Measurements from ENCODE around the gene OTOA.
"Not testable (repeated sequence)": the region's sequence is repeated elsewhere in the genome, so short reads cannot be mapped to it uniquely, and the experiment has no call there.

OTOA gene

DNA sequence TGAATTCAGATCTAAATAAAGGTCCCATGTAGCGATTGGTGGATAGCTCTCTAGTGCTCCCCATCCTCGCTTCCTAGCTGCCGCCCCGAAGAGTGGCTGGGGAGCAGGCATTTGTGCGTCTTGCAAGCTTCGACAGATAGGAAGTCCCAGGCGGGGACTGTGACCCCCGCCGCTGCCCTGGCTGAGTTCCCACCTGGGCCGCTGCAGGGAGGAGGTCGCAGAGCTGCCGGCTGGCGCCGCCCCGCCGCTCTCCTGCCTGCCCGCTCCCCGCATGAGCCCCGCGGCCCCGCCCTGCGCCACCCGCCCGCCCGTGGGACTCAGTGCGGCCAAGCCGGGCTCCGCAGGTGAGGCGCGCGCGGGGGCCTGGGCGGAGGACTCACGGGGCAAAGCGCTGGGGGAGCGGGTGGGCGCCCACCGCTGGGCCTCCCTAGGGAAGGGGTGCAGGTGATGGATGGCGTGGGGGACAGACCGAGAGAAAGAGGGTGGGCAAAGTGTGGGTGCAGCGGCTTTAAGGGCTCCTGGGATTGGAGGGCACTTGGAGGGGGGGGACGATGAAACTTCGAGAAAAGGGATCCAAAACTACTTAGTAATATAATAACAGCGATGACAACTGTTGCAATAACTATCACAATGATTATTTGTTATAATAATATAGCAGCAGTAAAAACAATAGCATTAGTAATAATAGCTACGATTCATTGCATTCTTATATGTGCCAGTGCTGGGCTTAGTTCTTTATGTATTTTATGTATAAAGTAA, at the start of gene OTOA:
TSS of gene OTOA (plus strand) at position 80 of the 759 bp plus-strand sequence. CDS start 14,547 bp downstream, outside the sequence.
- no peak for DNase-seq

DNA sequence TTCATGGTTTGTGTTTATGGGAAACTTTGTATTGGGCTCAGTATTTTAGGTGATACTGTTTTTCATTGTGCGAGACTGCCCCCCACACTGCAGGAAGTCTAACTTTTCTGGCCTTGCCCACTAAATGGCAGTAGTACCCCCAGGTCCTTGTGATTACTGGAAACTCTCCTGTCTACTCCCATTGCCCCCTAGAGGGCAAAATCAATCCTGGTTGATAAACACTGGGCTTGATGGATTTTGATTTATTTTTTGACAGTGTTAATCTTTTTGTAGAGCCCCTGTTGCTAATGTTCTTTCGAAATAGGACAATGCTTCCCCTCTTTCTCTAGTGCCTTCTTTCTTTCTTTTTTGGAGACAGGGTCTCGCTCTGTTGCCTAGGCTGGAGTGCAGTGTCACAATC, 48.9 kb upstream of the OTOA start:
- DNase-seq = no peak

DNA sequence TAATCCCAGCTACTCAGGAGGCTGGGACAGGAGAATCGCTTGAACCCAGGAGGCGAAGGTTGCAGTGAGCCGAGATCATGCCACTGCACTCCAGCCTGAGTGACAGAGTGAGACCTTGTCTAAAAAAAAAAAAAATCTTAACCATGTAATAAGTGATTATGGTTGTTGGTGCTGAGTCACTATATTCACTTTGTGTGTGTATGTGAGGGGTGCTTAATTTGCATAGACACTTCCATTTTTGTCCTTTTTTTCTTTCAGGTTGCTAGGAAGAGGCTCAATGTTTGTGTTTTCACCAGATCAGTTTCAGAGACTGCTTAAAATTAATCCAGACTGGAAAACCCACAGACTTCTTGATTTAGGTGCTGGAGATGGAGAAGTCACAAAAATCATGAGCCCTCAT, 46.2 kb upstream of the OTOA start:
- no peak for DNase-seq

DNA sequence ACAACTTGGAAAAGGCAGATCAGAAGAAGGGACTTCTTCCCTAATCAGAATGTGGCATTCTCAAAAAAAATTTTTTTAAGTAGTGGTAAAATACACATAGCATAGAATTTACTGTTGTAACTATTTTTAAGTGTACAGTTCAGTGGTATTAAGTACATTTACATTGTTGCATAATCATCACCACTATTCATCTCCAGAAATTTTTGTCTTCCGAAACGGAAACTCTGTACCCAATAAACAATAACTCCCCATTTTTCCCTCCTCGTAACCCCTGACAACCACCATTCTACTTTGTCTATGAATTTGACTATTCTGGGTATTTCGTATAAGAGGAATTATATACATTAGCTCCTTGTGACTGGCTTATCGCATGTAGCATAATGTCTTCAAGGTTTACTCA, 45.5 kb upstream of the OTOA start:
- no peak for DNase-seq

- no peak for DNase-seq
Observed at GRCh38 chr16:21619765-21620425, 43.9 kb upstream of the OTOA start.

DNA sequence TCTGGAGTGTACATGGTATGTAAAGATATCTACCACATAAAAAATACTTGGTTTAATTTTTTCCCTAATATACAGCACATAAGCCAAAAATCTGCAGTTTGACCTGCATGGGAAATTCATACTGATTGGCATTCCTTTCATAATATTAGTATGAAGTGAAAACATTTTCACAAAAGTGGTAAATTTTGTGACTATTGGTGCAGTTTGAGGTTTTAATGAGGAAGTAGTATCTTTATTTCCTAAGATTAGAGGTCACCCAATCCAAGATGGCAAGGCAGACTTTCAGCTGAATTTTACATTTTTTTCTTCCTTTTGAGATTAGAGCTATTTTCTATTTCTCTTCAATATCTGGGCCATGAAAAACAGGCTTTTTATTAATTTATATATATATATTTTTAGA, 43.2 kb upstream of the OTOA start:
- no peak for DNase-seq

- no peak for DNase-seq
Observed at GRCh38 chr16:21622545-21622944, 41.2 kb upstream of the OTOA start.

DNA sequence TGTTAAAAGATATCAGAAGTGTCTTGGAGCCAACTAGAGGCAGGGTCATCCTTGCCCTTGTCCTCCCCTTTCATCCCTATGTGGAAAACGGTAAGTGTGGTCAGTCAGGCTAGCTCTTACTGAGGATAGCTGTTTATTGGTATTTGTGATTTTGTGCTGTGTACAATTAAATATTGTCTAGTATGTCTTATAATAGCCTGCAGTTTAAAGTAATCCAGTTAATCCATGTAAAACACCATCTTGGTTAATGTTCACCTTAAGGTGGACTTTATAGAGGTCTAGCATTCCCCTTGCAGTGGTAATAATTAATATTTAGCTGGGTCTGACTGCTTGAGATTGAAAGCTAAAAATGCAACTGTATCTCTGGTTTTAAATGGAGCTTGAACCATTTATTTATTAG, 38.7 kb upstream of the OTOA start:
- no peak for DNase-seq

GRCh38 chr16:21626659-21627277, 37.0 kb upstream of the OTOA start:
- DNase-seq = no peak

DNA sequence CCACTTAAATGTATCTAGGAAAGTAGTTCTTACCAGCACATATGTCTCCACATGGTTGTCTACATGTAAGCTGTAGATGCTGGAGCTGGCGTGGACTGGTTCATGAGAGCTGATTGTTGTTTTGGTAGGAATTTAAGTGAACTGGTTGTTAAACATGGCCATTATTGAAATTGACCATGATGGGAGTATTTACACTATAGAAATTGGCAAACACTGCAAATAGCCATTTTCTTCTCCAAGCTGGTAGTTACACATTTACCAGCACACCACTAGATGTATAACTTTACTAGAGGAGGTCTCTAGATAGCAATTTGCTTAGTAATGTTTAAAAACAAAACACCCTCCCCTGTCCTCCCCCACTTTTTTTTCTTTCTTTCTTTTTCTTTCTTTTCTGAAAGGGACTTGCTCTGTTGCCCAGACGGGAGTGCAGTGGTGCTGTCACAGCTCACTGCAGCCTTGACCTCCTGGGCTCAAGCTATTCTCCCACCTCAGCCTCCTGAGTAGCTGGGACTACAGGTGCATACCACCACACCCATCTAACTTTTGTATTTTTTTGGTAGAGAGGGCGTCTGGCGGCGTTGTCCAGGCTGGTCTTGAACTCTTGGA, 35.5 kb upstream of the OTOA start:
- no peak for DNase-seq

- DNase-seq = no peak
Observed at GRCh38 chr16:21628772-21629171, 35.0 kb upstream of the OTOA start.

DNA sequence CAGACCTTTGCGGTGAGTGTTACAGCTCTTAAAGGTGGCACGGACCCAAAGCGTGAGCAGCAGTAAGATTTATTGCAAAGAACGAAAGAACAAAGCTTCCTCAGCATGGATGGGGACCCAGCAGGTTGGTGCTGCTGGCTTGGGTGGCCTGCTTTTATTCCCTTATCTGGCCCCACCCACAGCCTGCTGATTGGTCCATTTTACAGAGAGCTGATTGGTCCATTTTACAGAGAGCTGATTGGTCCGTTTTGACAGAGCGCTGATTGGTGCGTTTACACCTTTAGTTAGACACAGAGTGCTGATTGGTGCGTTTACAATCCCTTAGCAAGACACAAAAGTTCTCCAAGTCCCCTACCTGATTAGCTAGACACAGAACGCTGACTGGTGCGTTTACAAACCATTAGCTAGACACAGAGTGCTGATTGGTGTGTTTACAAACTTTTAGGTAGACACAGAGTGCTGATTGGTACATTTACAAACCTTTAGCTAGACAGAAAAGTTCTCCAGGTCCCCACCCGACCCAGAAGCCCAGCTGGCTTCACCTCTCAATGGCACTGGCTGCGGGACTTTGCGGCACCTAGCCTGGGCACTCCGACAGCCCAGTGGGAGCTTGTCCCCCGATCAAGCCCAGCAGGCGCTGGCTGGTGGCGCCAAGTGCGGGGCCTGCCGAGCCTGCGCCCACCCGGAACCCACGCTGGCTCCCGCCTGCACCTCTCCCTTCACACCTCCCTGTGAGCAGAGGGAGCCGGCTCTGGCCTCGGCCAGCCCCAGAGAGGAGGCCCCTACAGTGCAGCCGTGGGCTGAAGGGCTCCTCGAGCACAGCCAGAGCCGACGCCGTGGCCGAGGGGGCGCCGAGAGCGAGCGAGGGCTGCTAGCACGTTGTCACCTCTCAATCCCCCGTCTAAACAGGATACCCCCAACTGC, 33.9 kb upstream of the OTOA start:
- not testable (repeated sequence) for DNase-seq

DNA sequence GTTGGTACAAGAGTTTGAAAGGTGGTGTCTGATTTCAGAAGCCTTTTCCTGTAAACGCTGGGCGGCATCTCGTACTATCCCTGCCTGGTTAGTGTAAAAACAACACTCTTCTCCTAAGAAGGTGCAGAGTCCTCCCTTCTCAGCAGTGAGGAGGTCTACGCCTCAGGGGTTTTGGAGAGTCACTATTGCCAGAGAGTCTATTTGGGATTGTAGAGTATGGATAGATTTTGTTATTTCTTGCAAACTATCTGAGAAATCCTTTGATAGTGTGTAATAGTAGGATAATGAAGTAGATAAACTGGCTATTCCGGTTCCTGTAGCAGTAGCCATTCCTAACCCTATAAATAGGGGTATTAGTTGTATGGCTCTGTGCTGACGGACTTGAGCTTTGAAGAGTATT, 32.9 kb upstream of the OTOA start:
- not testable (repeated sequence) for DNase-seq

DNA sequence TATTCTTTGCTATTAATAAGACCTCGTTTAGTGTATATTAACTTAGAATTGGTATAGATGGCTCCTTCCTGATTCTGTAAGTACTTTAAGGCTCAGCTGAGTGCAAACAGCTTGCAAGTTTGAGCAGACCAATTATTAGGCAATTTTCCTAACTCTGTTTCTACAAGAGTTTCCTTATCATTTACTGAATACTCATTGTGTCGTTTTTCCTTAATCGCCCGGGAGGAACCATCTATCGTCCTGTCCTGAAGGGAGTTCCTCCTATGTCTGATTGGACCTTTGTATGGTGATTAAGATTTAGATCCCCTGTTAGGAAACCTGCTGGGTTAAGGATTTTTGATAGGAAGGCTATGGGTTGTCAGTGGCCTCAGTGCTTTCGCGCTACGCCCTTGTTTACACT, 32.4 kb upstream of the OTOA start:
- not testable (repeated sequence) for DNase-seq

GRCh38 chr16:21631951-21632575, 31.7 kb upstream of the OTOA start:
- not testable (repeated sequence) for DNase-seq

DNA sequence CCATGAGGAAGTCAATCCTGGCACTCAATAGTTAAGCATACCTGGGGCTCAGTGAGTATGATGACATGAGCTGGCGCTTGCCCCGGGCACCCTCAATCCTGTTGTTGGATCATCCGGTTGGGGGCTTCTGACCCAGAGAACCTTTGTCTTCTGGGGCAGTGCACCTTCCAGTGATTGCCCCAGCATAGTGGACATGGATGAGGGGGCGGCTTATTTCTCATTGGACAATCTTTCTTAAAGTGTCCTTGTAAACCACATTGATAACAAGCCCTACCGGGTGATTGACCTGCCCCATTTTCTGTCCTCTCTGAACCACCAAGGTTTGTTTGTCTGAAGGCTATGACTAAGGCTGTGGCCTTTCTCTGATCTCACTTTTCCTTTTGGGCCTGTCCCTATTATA, 29.6 kb upstream of the OTOA start:
- no peak for DNase-seq

GRCh38 chr16:21635694-21636093, 28.1 kb upstream of the OTOA start:
- DNase-seq = not testable (repeated sequence)

DNA sequence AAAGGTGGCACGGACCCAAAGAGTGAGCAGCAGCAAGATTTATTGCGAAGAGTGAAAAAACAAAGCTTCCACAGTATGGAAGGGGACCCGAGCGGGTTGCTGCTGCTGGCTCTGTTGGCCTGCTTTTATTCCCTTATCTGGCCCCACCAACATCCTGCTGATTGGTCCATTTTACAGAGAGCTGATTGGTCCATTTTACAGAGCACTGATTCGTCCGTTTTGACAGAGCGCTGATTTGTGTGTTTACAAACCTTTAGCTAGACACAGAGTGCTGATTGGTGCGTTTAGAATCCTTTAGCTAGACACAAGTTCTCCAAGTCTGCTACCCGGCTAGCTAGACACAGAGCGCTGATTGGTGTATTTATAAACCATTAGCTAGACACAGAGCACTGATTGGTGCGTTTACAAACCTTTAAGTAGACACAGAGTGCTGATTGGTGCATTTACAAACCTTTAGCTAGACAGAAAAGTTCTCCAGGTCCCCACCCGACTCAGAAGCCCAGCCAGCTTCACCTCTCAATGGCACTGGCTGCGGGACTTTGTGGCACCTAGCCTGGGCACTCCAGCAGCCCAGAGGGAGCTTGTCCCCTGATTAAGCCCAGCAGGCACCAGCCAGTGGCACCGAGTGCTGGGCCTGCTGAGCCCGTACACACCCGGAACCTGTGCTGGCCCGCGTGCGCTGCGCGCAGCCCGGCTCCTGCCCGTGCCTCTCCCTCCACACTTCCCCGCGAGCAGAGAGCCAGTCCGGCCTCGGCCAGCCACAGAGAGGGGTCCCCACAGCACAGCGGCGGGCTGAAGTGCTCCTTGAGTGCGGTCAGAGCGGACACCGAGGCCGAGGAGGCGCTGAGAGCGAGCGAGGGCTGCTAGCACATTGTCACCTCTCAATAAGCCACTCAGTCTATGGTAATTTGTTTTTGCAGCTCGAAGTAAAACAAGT, 26.5 kb upstream of the OTOA start:
- no peak for DNase-seq

DNA sequence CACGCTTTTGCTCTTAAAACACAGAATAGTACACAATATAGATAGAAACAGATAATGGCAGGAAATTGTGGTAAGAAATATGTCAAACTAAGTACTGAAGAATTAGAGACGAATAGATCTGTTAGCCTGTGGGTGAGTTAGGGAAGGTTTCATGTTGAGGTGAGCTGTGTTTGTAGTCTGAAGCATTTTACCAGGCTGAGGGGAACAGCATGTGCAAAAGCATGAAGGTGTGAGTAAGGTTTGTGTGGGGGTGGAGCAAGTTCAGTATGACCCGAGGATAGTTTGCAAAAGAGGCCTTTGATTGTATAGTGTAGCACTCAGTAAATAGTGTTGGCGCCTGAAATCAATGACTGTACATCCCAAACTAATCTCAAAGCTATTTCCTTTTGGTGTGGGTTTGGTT, 25.2 kb upstream of the OTOA start:
- DNase-seq = peak; percentile 42

- no peak for DNase-seq
Observed at GRCh38 chr16:21639493-21639892, 24.3 kb upstream of the OTOA start.

- DNase-seq = no peak
Observed at GRCh38 chr16:21641916-21642315, 21.9 kb upstream of the OTOA start.

Measured in stimulated activated CD4-positive, alpha-beta T cell treated with anti-CD3 and anti-CD28 coated beads, Interleukin-4, amount 100 ng/mL, for 24 hours (primary cell).